Natural killer cell (primary cell): Measurements from ENCODE around the gene MOB1A. TPM values are rescaled to one million over a fixed set of nuclear protein-coding genes. Genes with fewer than 3 reads are reported as not detected.
A peak's percentile ranks its signal among the peaks of the same experiment; 100 is the strongest.
"Not testable (repeated sequence)": the region's sequence is repeated elsewhere in the genome, so short reads cannot be mapped to it uniquely, and the experiment has no call there.

Experiments used
- ATAC-seq, 3 donors: fragments of 150-1000 bp in 2 of 3; fragments of 200-7000 bp in 1 of 3; cut with Tn5 transposase; 1 replicate in 1 of 3; 2 replicates in 2 of 3; pipeline ENCODE4 v1.10.0; 2021; ENCODE audit warnings: mild to moderate bottlenecking in 2 of 3, moderate library complexity in 2 of 3
- DNase-seq, 2 donors: peaks; one replicate each; pipeline versions ENCODE4 v3.0.0 to v3.0.0-alpha.2; 2013 to 2021; ENCODE audit warnings: mixed read lengths in 1 of 2
- H3K27ac ChIP-seq: one replicate; pipeline ENCODE4 v1.5.1; 2013; ENCODE audit warnings: mild to moderate bottlenecking, low read length
- H3K27me3 ChIP-seq: one replicate; pipeline ENCODE4 v1.6.1; 2013; ENCODE audit warnings: low read length; ENCODE audit not compliant: control insufficient read depth, insufficient read depth
- H3K36me3 ChIP-seq: one replicate; pipeline ENCODE4 v1.6.1; 2013; ENCODE audit warnings: low read length; ENCODE audit not compliant: control insufficient read depth, insufficient read depth
- H3K4me1 ChIP-seq: one replicate; pipeline ENCODE4 v1.6.1; 2013; ENCODE audit warnings: low read length; ENCODE audit not compliant: control insufficient read depth, insufficient read depth
- H3K4me3 ChIP-seq: one replicate; pipeline ENCODE4 v1.5.1; 2013; ENCODE audit warnings: low read length
- H3K9me3 ChIP-seq: one replicate; pipeline ENCODE4 v1.6.1; 2013; ENCODE audit warnings: low read length; ENCODE audit not compliant: control insufficient read depth, insufficient read depth
- H3K27ac Mint-ChIP-seq, 2 donors: one replicate each; pipeline ENCODE4 v1.8.0; 2022; ENCODE audit warnings: mild to moderate bottlenecking in 2 of 2, mixed read lengths in 2 of 2, moderate library complexity in 1 of 2
- H3K27me3 Mint-ChIP-seq, 2 donors: one replicate each; pipeline ENCODE4 v1.8.0; 2022; ENCODE audit warnings: low read depth in 2 of 2, mixed read lengths in 2 of 2
- H3K36me3 Mint-ChIP-seq: one replicate; pipeline ENCODE4 v1.8.0; 2022; ENCODE audit warnings: mixed read lengths
- H3K4me1 Mint-ChIP-seq, 2 donors: one replicate each; pipeline ENCODE4 v1.8.0; 2022; ENCODE audit warnings: mixed read lengths in 2 of 2
- H3K4me3 Mint-ChIP-seq: one replicate; pipeline ENCODE4 v1.8.0; 2022; ENCODE audit warnings: mild to moderate bottlenecking, moderate library complexity, mixed read lengths
- H3K9me3 Mint-ChIP-seq, 2 donors: one replicate each; pipeline ENCODE4 v1.8.0; 2022; ENCODE audit warnings: mixed read lengths in 2 of 2
- WGBS: methylation state at CpG from one replicate; pipeline ENCODE4 v1.1.7; 2013; ENCODE audit warnings: missing lambda C conversion rate; ENCODE audit not compliant: insufficient coverage; 5-methylcytosine and 5-hydroxymethylcytosine counted together
- intact Hi-C: fragments of 100-400 bp; cut with micrococcal nuclease; formaldehyde crosslinking; loops from one replicate; pipeline ENCODE4 v1.14.2; 2022
- total RNA-seq, 4 donors: library from RNA; stranded (reverse); fragments of 120-200 nt in 1 of 4; gene quantifications; one replicate each; pipeline versions ENCODE4 v1.2.3 to v1.2.4, GENCODE V29; 2013 to 2022
- TF ChIP-seq, protein P1 (sequence below): fragments of 200-600 bp; IDR thresholded peaks from one replicate; pipeline ENCODE4 v1.8.0; 2022; ENCODE audit warnings: antibody characterized with exemption

MOB1A gene
- total RNA-seq, 3 donors from 2014 or later (not counting 1 experiment from before 2014, with no cell fraction given): 211 to 239 (median 222) TPM

- H3K27ac Mint-ChIP-seq: no peak overlapping the region
- TF ChIP-seq, protein P1, sequence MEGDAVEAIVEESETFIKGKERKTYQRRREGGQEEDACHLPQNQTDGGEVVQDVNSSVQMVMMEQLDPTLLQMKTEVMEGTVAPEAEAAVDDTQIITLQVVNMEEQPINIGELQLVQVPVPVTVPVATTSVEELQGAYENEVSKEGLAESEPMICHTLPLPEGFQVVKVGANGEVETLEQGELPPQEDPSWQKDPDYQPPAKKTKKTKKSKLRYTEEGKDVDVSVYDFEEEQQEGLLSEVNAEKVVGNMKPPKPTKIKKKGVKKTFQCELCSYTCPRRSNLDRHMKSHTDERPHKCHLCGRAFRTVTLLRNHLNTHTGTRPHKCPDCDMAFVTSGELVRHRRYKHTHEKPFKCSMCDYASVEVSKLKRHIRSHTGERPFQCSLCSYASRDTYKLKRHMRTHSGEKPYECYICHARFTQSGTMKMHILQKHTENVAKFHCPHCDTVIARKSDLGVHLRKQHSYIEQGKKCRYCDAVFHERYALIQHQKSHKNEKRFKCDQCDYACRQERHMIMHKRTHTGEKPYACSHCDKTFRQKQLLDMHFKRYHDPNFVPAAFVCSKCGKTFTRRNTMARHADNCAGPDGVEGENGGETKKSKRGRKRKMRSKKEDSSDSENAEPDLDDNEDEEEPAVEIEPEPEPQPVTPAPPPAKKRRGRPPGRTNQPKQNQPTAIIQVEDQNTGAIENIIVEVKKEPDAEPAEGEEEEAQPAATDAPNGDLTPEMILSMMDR: no peak
- no peaks in the 10 kb centered on the region for H3K9me3 Mint-ChIP-seq
- peaks cover 0 to 4% of the 10 kb centered on the region in 2 donors for H3K27me3 Mint-ChIP-seq
- no peaks in the 10 kb centered on the region for H3K36me3 Mint-ChIP-seq
- no peaks in the 10 kb centered on the region for H3K4me1 Mint-ChIP-seq
- H3K4me3 Mint-ChIP-seq: no peak overlapping the region
- no peak for ATAC-seq
- WGBS: 96% methylated on average over 6 of the region's 6 CpGs
- H3K27me3 ChIP-seq: no peaks in the 10 kb centered on the region
- no peaks in the 10 kb centered on the region for H3K36me3 ChIP-seq
- intact Hi-C loops: no loop called here
- no peak for DNase-seq
- no peak overlapping the region for H3K4me3 ChIP-seq
- peaks cover 18% of the 10 kb centered on the region for H3K4me1 ChIP-seq
- no peak overlapping the region for H3K27ac ChIP-seq
- H3K9me3 ChIP-seq: no peaks in the 10 kb centered on the region
Observed at GRCh38 chr2:74188018-74188601, 9.4 kb upstream of the MOB1A start.

DNA sequence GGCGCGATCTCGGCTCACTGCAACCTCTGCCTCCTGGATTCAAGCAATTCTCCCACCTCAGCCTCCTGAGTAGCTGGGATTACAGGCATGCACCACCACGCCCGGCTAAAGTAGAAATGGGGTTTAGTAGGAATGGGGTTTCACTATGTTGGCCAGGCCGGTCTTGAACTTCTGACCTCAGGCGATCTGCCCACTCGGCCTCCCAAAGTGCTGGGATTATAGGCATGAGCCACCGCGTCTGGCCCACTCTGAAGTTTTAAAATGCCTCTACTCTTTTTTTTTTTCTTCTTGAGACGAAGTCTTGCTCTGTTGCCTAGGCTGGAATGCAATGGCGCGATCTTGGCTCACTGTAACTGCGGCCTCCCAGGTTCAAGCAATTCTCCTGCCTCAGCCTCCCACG lies 8.0 kb upstream of the MOB1A start:
- H3K27ac Mint-ChIP-seq, H3K9me3 Mint-ChIP-seq, H3K27me3 ChIP-seq, H3K4me3 Mint-ChIP-seq, H3K36me3 ChIP-seq, ATAC-seq, DNase-seq, H3K36me3 Mint-ChIP-seq, H3K4me1 Mint-ChIP-seq, H3K4me3 ChIP-seq, H3K27me3 Mint-ChIP-seq, intact Hi-C loops, H3K9me3 ChIP-seq: not testable (repeated sequence)
- peak overlapping the region; percentile 74 for H3K27ac ChIP-seq
- H3K4me1 ChIP-seq: peaks cover 22% of the 10 kb centered on the region
- WGBS: 96% methylated on average over 15 of the region's 15 CpGs

DNA sequence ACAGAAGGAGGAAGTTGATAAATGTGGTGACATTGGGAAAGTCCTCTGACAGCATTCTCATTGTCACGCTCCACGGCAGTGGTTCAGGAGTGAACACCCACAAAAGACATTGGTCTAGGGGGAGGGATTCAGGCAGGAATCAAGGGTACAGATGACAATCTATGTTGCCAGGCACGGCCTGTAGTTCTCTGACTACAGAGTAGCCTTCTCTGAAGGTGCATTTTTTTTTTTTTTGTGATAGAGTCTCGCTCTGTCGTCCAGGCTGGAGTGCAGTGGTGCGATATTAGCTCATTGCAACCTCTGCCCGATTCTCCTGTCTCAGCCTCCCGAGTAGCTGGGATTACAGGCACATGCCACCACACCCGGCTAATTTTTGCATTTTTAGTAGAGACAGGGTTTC lies 7.4 kb upstream of the MOB1A start:
- DNase-seq (peak in 1 of 2 donors; percentile 77), ATAC-seq (peak; percentile 81 to 93 (median 92))
- Mint-ChIP-seq H3K9me3 (no peaks in the 10 kb centered on the region), H3K4me1 (no peaks in the 10 kb centered on the region), H3K4me3 (no peak overlapping the region), H3K36me3 (no peaks in the 10 kb centered on the region), H3K27me3 (peaks cover 0 to 2% of the 10 kb centered on the region in 2 donors), H3K27ac (peak overlapping the region in 1 of 2 donors; percentile 16)
- TF ChIP-seq, protein P1: no peak
- Histone ChIP-seq H3K4me1 (peaks cover 22% of the 10 kb centered on the region), H3K4me3 (no peak overlapping the region), H3K9me3 (no peaks in the 10 kb centered on the region), H3K36me3 (no peaks in the 10 kb centered on the region), H3K27ac (peak overlapping the region; percentile 74), H3K27me3 (no peaks in the 10 kb centered on the region)
- intact Hi-C loops: no loop called here
- 46% methylated on average over 9 of the region's 9 CpGs for WGBS

GRCh38 chr2:74183878-74184277 lies 5.2 kb upstream of the MOB1A start:
- Mint-ChIP-seq H3K4me1 (peaks cover 0 to 5% of the 10 kb centered on the region in 2 donors), H3K27ac (no peak overlapping the region)
- 73% methylated on average over 2 of the region's 2 CpGs for WGBS

More at GRCh38 chr2:74183878-74184277, 5.2 kb upstream of the MOB1A start:
- H3K27ac ChIP-seq: no peak overlapping the region
- H3K27me3 ChIP-seq: no peaks in the 10 kb centered on the region
- H3K36me3 ChIP-seq: no peaks in the 10 kb centered on the region
- H3K36me3 Mint-ChIP-seq: no peaks in the 10 kb centered on the region
- ATAC-seq: no peak
- intact Hi-C loops: no loop called here
- DNase-seq: no peak
- H3K4me1 ChIP-seq: peaks cover 27% of the 10 kb centered on the region
- H3K9me3 ChIP-seq: no peaks in the 10 kb centered on the region
- H3K9me3 Mint-ChIP-seq: no peaks in the 10 kb centered on the region
- H3K27me3 Mint-ChIP-seq: no peaks in the 10 kb centered on the region
- no peak overlapping the region for H3K4me3 Mint-ChIP-seq
- TF ChIP-seq, protein P1: no peak
- H3K4me3 ChIP-seq: no peak overlapping the region
